SK-N-MC (cell line): ENCODE results near the gene PRDM16.

ENCODE experiments used
- EZH2 ChIP-seq: fragments of 200-600 bp; sonication (generic); IDR thresholded peaks from one replicate; pipeline ENCODE4 v1.6.1; 2017; ENCODE audit warnings: antibody characterized with exemption
- FOXP2 ChIP-seq: optimal IDR thresholded peaks from 2 replicates; pipeline ENCODE3; 2011; ENCODE audit warnings: mild to moderate bottlenecking, moderate library complexity; ENCODE audit not compliant: insufficient read depth; ENCODE audit errors: extremely low read length, control extremely low read depth
- POLR2AphosphoS5 ChIP-seq: IDR thresholded peaks from 2 replicates; pipeline ENCODE4 v1.6.1; 2012; ENCODE audit warnings: mild to moderate bottlenecking, low read depth, low read length, borderline replicate concordance

DNA sequence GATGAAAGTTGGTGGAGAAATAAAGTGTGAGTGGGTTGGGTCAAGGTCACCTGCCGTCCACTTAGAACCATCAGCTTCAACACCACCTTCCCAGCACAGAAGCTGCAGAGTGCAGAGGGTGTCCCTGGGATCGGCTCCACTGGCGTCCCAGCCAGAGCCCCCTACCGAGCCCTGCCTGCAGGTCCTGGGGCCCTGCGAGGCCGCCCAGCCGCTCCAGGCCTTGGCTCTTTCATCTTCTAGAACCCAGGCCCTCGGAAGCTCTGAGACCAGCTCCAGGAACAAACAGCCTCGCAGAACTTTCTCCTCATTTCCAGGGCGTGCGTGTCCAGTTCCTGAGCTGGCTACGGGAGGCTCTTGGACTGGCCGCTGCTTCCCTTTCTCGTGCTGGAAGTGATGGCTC lies 166.0 kb downstream of the PRDM16 start:
- TF ChIP-seq POLR2AphosphoS5 (no peak), EZH2 (no peak), FOXP2 (no peak)
